Measurements from ENCODE around the gene NKG7. TPM values are rescaled to one million over a fixed set of nuclear protein-coding genes. Genes with fewer than 3 reads are reported as not detected.
"Not testable (repeated sequence)": the region's sequence is repeated elsewhere in the genome, so short reads cannot be mapped to it uniquely, and the experiment has no call there.

The NKG7 gene, protein sequence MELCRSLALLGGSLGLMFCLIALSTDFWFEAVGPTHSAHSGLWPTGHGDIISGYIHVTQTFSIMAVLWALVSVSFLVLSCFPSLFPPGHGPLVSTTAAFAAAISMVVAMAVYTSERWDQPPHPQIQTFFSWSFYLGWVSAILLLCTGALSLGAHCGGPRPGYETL
- not detected in 2 replicates for total RNA-seq (2014; rRNA removed; shearing (Covaris generic))

DNA sequence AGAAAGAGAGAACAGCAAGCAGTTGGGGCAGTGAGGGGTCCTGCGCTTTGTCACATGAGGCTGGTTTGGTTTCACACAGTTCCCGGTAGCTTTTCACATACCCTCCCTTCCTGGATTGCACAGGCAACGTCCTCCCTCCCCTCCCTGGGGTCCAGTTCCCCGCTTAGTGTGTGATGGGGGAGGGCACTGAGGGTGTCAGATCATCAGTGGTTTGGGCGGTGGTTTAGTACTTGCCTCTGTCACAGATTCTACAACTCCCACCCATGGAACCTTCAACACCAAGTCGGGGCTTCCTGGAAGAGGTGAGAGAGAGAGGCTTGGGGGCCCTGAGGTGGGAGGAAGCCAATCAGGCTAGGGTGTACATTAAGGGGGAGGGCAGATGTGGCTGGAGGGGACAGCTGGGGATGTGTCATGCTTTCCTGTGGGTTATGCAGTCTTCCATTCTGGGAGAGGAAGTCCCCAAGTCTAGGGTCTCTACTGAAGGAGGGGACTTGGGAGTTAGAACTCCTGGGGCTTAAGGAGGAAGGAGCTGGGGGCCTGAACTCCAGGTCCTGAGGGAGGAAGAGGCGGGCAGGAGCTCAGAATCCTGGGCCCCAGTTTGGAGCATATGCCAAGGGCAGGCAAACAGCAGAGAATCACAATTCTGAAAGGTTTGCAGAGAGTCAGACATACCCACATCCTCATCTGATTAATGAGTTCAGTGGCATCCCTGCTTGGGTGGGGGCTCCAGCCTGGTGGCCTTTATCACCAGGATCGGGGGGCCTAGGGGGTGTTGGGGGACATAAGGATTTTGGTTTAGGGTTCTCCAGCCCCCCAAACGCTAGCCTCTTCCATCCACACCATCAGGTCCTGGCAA lies at the start of gene NKG7:
NKG7 (minus strand) TSS at position 6 of the 856 bp plus-strand sequence. CDS start 119 bp downstream, outside the sequence.
- DNase-seq (ENCODE audit: low spot score), result no peak

DNA sequence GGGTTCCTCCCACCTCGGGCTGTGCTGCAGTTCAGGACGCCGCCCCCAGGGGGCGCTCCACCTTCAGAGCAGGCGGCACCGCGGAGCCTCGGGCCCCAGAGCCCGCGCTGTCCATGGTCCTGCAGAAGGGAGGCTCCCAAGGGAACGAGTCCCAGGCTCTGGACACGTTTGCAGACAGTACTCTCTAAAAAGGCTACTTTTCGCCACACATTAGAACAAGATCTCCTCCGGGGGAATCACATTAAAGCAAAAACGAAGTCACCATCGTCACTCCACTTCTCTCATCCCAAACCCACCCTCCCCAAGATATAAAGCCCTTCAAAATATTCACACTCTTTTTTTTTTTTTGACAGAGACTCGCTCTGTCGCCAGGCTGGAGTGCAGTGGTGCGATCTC lies 49.6 kb upstream of the NKG7 start:
- DNase-seq (ENCODE audit: low spot score), result peak; percentile 96

DNA sequence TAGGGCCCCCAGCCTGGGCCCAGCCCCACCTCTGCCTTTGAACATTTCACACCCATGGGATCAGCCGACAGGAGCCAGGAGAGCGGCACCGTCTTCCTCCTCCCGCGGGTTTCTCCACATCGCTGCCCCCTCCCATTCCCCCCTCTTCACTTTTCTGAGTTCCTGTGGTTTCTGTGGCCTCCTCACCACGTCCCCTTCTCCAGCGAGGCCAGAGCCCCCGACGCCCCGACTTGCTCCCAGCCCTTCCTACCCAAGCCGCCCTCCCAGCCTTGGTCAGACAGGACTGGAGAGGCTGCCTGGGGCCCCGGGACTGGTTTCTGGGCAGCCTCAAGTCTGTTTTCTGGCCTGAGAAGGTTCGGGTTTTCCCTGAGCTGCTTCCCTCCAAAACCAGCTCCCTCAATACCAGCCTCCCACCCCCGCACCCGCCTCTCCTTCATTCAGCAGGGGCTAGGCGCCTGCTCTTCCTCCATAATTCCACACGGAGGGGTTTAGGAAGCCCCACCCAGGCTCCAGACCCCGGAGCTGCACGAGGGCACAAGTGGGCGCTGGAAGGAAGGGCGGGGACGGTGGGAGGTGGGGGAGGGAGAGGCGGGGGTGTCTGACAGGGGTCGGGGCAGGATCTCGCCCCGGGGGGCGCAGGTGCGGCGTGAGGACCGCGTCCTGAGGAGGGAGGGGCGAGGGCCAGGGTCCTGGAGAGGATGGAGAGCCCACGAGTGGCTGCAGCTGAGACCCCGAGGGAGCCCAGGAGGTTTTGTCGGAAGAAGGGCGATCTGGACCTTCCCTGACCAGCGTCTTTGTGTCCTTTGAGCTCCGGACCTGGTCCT lies 49.0 kb upstream of the NKG7 start:
- no peak for DNase-seq (ENCODE audit: low spot score)

DNA sequence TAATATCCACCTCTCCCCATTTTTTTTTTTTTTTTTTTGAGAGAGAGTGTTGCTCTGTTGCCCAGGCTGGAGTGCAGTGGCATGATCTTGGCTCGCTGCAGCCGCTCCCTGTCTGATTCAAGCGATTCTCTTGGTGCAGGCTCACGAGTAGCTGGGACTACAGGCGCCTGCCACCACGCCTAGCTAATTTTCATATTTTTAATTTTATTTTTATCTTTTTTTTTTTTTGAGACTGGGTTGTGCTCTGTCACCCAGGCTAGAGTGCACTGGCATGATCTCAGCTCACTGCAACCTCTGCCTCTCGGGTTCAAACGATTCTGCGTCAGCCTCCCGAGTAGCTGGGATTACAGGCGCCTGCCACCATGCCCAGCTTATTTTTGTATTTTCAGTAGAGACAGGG lies 48.1 kb upstream of the NKG7 start:
- DNase-seq (ENCODE audit: low spot score), result not testable (repeated sequence)

DNA sequence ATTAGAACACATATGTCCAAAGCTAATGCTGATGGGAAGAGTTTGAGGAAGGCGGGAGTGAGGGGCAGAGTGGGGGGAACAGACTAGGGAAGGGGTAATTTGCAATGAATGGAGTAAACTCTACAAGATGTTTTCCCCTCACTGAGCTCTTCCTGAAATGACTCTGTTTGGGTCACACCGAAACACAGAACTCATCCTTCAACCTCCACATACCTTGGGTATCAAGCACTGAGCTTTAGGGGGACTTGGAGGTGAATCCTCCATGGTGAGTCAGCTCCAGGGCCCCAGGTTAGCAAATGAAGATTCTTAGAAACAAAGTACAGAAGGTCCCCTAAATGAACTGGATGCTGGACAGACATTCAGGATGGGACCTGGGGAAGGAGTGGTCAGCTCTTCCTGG lies 46.3 kb upstream of the NKG7 start:
- no peak for DNase-seq (ENCODE audit: low spot score)

DNA sequence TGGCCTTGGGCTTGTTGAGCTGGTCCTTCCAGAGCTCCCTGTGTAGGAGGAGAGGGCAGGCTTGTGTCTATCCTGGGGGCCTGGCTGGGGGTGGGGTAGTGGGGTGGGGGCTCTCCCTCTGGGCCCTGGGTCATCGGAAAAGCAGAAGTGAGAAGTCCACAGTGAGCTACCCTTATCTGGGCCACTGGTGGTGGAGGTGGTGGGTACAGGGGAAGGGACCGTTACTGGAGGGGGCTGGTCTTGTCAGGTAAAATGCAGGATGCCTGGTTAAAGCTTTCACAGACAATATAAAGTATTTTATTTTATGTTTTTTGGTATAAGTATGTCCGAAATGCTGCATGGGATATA lies 45.3 kb upstream of the NKG7 start:
- no peak for DNase-seq (ENCODE audit: low spot score)

DNA sequence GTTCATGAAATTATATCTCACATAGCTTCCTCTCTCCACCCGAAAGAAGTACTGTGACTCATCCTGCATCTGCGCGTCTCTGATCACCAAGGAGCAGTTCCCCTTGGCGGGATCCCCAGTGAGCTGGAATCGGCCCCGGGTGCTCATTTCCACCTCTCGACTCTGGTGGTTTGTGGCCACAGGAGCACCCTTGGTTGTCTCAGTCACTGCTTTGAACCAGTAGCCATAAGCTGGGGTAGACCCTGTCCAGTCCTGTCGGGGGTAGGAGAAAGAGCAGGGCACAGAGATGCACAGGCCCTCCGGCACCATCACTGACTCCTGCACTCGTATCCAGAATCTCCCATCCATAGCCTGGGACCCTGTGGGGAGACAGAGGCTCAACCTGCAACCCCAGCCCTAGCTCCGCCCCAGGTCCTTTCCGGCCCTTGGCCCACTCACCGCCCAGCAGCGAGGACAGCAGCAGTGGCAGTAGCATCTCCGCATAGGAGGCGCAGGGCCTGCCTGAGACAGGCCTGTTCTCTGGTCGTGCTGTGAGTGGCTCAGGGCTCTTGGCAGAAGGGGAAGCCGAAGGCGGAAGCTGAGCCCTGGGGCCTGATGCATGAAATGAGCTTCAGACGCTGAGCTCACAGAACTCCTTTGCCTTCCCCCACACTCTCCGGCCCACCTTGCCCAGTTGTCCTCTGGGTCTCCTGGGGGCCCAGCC lies 44.8 kb upstream of the NKG7 start, which contains the start of gene SIGLEC10:
SIGLEC10 (minus strand) TSS at position 536 of the 703 bp plus-strand sequence; CDS start at position 475, 61 bp downstream.
- DNase-seq (ENCODE audit: low spot score), result no peak

DNA sequence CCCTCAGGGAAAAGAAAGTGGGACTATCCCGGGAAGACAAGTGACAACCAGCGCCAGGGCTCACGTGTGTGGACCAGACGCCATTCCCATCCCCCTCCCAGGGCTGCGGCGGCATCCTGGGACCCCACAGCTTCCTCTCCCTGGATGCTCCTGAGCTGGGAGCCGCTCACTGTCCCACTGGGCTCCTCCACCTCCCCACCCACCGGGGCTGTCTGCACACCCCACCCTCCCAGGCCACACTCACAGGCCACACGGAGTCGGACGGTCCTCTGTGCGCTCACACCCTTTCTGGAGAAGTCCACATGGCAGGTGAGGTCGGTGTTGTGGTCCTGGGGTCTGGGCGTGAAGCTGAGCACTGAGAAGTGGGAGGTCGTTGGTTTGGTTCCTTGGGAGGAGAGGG lies 44.0 kb upstream of the NKG7 start:
- not testable (repeated sequence) for DNase-seq (ENCODE audit: low spot score)

DNA sequence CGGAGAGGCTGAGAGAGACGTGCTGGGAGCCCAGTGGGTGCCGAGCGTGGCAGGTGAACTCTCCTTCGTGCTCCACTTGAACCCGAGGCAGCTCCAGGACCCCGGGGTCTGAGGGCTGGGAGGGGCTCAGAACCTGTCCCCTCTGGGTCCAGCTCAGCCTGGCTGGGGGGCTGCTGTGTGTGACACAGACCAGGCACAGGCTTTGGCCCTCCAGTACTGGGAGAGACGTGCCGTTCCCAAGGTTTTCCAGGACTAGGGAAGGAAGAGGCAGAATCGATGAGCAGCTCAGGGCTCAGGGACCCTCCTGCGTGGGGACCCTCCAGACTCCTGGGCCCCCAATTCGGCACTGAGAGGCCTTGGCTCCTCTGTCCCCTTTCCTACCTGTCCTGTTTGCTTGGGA lies 42.7 kb upstream of the NKG7 start:
- DNase-seq (ENCODE audit: low spot score), result no peak

DNA sequence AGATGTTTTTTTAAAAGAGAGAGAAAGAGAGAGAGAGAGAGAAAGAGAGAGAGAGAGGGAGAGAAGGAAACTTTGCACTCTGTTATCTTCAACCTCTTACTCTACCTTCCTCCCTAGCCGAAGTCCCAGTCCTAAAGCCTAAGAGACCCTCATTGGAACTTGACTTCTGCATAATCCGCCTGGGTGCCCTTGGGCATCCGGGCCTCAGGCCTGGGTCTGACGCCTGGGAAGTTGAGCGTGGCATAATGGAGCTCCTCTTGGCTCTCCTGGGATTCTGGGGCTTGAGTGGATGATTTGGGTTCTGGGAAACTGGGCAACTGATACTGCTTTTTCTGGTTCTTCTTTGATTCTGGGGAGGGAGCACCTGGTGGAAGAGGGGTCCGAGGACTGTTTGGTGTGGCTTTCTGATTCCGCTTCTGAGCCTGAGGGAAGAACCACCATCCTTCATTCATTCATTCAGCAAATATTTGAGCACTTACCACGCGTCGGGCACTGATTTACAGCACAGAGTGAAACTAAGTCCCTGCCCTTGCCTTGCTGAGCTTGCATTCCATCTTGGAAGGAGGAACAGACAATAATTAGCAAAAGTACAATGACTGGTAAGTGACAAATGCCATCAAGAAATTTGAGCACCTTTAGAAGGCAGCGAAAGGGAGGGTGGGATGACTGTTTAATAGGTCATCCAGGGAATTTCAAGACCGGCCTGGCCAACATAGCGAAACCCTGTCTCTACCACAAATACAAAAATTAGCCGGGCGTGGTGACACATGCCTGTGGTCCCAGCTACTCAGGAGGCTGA lies 38.7 kb upstream of the NKG7 start:
- DNase-seq (ENCODE audit: low spot score), result no peak

DNA sequence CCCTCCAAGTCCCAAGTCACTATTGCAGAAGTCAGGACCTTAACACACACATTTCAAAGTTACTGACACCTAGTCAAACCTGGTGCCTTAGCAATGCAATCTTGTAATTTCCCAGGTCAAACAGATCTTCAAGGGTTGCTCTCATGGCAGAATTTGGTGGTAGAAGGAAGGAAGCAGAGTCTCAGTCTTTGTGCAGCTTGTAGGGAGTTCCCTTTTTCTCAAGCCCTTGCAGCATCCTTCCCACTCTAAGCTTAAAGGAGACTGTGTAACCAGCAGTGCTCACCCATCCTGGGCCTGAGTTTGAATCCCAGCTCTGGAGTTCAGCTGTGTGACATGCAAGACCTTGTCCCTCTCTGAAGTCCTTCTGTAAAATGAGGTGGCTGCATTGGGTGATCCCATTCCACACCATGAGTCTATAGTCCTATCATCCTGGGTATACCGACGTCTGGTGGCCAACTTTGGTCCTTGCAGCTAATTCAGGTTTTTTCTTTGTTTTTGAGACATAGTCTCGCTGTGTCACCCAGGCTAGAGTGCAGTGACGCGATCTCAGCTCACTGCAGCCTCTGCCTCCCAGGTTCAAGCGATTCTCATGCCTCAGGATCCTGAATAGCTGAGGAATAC lies 35.2 kb upstream of the NKG7 start:
- DNase-seq (ENCODE audit: low spot score), result peak; percentile 89

DNA sequence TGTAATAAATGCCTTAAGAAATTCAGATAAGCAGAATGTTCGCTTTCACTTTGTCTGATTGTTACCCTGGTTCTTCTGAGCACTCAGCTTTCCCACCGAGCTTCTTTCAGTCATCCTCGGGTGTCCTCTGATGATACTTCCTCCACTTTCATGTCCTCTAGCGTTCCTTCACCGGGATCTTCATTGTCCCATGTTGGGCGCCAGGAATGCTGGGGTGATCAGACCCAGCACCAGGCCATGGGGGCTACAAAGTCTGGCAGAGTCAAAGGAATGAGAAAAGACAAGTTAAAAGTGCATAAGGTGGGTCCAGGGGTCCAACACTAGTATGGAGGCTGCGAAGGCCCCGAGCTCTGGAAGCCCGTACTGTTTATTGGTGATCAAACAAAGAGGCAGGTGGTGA lies 29.7 kb upstream of the NKG7 start:
- DNase-seq (ENCODE audit: low spot score), result no peak

DNA sequence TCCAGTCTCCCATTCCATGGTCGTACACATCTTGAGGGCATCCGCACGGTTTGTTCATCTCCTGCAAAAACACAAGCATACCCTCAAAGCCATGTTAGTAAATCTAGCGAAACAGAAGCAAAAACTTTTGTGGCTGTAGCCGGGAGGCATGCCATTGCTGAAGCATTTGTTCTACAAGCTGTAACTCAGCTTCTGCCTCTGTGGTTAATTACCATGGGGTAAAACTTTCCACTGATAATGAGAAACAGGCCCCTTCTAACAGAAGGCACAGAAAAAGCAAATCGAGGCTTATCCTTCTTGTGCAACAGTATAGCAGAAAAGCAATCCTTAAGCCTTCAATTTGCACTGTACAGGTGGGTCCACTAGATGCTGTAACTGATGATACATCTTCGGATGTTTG lies 27.5 kb upstream of the NKG7 start:
- DNase-seq (ENCODE audit: low spot score), result not testable (repeated sequence)

DNA sequence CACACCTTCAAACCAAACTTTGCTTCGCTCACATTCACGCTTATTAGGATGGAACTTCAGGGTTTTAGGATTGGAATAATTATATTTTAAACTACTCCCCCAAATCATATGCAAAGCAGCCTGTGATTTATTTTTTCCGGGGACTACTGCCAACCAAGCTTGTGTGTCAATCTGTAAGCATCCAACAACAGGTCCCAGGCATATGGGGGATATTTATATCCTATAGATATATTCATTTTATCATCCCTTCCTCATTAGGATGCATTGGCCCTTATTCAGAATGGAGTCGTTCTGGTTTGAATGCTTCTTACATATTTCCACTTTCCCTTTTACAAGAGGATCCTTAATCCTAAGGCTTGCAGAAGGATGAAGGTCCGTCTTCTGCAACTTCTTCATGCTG lies 26.8 kb upstream of the NKG7 start:
- DNase-seq (ENCODE audit: low spot score), result no peak

DNA sequence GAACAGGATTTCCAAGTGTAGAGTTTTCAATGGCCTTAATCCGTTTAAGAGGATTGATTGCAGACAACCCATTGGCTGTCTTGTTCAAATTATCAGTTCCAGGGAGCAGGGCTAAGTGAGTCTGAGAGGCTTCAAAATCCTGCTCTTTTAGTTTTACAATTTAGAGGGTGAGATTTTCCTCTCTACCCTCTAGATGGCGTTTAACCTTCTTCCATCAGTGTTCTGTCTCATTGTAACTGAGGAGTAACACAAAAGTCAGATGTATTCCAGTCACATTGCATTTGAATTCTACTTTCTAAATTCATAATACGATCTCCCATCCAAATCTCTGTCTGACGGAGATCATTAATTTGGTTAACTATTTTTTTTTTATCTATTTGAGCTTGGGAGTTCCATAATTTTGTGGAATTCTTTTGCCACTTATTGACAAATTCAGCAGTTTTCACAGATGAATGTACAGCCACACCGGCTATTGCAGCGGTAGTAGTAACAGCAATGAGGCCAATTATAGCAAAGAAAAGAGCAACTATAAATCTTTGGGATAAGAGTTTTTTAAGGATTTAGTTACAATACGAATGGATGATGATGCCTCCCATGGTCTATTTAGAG lies 25.7 kb upstream of the NKG7 start:
- peak; percentile 67 for DNase-seq (ENCODE audit: low spot score)

DNA sequence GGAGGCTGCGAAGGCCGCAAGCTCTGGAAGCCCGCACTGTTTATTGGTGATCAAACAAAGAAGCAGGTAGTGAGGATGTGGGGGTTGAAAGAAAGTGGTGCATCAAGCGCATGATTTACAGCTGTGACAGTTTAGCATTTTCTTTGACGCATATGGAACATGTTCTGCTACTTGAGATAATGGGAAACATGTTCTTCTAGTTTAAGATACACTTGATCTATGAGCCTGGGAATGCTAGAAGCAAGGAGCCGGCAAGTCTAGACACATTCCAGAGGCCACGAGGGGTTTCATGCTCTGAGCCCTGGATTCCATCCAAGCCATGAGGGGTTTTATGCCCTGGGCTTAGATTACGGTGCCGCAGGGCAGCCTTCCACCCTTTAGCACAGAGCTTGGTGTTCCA lies 25.0 kb upstream of the NKG7 start:
- DNase-seq (ENCODE audit: low spot score), result not testable (repeated sequence)

DNA sequence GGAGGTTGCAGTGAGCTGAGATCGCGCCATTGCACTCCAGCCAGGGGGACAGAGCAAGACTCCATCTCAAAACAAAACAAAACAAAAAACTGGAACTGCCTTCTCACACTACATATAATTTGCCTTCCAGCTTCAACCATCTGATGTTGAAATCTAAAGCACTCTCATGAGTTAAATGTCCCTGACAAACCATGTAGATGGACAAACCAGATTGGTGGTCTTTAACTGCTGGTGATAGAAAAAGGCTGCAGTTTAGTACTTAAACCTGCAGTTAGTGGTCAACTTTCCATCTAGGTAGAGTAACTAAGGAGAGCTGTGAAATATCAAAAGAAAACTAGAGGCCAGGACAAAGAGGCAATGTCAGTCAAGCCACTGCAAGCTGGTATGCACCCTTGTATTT lies 23.7 kb upstream of the NKG7 start:
- no peak for DNase-seq (ENCODE audit: low spot score)

DNA sequence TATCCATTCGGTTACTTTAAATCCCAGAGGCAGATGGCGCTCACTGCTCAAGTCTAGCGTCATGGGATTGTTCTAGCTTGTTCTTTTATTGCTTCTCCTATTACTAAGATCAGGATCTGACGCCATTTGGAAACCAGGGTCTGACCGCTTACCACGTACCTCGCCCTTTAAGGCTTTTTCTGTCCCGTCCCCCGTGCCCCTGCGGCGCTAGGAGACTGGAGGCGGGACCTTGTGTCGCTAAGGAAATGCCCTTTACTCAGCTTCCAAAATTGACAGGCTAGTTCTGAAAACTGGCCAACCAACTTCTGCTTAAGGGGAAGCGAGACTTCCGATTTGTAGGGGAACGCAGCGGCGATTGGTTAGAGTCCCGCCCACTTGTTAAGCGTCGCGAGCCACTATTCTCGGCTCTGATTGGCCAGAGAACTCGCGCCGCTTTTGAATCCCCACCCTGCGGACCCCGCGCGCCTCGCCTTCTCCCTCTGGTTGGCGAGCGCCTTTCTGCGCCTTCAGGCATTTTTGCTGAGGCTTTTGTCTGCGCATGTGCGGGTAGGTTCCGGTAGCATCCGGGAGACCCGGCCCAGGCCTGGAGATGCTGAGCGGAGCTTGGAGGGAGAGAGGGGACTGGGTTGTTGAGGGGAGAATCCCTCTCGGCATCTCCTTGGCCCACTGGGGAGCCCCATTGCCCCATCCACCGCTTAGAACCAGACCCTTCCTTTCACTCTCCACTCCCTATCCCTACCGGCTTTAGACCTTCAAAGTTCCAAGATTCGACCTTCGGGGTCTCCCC lies 21.8 kb upstream of the NKG7 start:
- peak; percentile 100 for DNase-seq (ENCODE audit: low spot score)

DNA sequence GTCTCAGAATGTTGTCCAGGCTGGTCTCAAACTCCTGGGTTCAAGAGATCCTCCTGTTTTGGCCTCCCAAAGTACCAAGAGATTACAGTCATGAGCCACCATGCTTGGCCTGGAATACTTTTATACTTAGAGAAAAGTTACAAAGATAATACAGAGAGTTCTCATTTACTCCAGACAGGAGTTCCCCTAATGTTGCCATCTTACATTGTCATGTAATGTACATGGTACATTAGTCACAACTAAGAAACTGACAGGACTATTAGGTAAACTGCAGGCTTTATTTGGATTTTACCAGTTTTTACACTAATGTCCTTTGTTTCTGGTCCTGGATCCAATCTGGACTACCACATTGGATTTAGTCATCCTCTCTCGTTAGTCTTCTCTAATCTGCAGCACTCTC lies 20.2 kb upstream of the NKG7 start:
- no peak for DNase-seq (ENCODE audit: low spot score)
